GM21447 (cell line): Measurements from ENCODE around the gene OSBPL5.

Experiments
- ATAC-seq: cut with Tn5 transposase; IDR thresholded peaks from one replicate; pipeline ENCODE4 v1.9.1; 2021; ENCODE audit not compliant: unreplicated experiment

The OSBPL5 gene

GRCh38 chr11:3060436-3061025 lies 104.6 kb downstream of the OSBPL5 start:
- no peak for ATAC-seq

DNA sequence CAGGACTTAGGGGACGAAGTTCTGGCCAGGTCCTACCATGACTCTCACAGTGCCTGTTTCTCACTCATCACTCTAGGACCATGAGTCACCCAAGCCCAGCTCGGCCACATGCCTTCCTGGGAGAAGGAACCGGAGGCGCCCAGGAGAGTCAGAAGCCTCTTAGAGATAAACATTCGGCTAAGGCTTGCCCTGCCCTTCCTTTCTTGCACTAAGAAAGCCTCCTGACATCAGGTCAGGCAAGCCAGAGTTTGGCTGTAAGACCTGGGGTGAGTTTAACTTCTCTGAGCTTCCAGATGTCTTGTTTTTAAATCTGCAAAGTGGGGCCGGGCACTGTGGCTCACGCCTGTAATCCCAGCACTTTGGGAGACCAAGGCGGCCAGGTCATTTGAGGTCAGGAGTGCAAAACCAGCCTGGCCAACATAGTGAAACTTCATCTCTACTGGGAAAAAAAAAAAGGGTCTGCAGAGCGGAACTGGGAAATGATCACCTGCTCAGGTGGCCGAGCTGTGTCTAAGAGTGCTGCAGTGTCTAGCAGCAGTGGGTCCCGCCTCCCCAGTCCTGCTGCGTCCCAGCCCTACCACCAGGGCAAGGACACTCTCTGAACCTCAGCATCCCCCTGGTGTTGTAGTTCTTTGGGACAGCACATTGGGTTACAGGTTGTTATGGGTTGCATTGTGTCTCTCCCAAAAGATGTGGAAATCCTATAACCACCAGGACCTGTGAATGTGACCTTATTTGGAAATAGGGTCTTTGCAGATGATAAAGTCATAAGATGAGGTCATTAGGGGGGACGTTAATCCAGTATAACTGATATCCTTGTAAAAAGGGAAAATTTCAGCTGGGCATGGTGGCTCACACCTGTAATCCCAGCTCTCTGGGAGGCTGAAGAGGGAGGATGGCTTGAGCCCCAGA lies 106.1 kb downstream of the OSBPL5 start:
- no peak for ATAC-seq

DNA sequence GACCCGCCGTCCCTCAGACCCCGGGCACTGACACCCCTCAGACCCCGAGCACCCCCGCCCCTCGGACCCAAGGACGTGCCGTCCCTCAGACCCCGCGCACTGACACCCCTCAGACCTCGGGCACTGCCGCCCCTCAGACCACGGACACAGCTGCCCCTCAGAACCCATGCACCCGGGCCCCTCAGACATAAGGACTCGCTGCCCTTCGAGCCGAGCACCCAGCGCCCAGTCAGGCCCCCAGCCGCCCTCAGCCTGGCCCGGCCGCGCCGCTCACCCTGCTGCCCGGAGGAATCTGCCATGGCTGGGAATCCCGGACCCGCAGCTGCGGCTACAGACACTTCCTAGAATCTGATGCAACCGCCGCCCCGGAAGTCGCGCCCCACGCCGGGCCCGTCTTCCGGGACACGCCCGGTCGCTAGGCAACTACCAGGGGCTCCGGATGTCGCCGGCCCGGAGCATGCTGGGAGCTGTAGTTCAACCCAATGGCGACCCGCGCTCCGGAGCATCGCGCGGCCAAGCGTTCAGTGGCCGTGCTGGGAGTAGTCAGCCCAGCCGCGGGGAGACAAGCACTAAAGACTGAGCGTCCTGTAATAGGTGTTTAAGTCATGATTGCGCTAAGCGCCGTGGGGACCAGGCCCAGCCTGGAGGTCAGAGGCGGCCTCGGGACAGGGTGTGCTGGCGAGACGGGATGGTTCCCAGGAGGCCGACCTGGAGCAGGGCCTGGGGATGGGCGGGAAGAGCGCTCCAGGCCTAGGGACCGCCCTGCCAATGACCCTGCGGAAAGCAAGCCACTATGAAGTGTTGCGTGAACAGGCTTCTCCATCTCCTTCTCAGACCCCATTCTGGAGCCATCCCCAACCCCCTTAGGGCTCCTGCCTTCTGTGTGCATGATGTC lies 107.8 kb downstream of the OSBPL5 start, which contains the start of gene CARS1:
CARS1 (minus strand) TSS at position 355 of the 895 bp plus-strand sequence; CDS start at position 299, 56 bp downstream.
- ATAC-seq = peak; percentile 96

DNA sequence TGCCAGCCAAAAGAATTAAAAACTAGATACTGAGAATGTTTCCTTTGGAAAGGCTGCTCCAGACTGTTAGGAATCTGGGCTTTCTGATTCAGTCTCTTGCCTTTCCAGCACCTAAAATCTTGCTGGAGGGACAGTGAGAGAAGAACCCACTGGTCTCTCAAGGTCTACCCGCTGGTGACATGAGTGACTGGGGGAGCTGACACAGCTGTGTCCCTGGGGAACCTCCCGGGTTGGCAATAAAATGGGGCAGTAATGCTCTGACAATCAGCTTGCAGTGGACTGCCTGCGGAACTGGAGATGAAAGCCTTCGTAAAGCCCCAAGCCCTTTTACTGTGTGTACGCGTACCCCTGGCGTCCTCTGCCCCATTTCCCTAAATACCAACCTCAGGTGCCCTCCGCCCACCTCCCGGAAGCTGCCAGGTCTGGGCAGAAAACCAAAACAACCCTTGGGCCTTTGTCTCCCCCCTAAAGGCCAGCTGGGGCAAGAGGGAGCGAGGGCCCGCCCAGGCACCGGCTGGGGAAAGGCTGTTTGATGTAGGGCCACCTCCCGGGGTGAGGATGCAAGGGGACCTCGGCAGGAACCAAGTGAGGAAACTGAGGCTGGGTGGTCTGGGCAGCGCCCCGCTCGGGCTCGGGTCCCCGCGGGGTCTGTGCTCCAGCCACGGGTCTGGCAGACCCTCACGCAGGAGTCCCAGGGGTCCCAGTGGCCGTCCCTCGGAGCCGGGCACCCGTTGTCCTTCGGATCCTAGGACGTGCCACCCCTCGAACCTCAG lies 108.6 kb downstream of the OSBPL5 start:
- no peak for ATAC-seq

DNA sequence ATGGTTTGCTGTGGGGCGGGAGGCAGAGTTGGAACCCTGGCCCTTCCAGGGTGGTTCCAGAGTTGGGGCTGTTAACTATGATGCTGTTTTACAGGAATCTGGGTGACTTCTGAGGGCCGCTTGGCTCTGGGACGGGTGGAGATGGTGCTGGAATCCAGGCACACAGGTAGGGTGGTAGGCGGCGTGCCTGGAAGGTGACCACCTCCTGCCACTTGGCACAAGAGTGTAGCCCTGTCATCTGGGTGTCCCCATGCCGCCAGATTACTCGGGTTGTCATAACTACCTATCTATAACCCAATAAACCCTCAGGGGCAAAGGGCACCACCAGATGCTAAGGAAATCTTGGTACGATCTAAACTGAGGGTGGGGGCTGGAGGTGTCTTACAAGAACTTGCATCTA lies 109.2 kb downstream of the OSBPL5 start:
- ATAC-seq = no peak

- no peak for ATAC-seq
These were observed 112.5 kb downstream of the OSBPL5 start for GRCh38 chr11:3052567-3052966.

DNA sequence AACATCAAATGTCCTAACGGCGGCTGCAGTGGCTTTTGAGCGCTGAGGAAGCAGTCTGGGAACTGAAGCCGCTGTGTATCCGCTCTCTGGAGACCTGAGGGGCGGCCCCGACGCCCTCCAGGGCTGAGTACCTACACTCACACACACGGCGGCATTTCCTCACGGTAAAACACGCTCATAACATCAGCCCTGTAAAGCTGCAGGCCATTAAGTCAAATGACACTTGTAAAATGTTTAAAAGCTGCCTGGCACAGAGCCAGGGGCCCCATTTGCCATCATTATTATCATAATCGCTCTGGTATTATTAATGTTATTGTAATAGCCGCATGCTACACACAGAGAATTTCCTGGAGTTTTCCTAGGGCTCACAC lies 113.0 kb downstream of the OSBPL5 start:
- no peak for ATAC-seq

GRCh38 chr11:3051196-3052108 lies 113.7 kb downstream of the OSBPL5 start:
- ATAC-seq = no peak

DNA sequence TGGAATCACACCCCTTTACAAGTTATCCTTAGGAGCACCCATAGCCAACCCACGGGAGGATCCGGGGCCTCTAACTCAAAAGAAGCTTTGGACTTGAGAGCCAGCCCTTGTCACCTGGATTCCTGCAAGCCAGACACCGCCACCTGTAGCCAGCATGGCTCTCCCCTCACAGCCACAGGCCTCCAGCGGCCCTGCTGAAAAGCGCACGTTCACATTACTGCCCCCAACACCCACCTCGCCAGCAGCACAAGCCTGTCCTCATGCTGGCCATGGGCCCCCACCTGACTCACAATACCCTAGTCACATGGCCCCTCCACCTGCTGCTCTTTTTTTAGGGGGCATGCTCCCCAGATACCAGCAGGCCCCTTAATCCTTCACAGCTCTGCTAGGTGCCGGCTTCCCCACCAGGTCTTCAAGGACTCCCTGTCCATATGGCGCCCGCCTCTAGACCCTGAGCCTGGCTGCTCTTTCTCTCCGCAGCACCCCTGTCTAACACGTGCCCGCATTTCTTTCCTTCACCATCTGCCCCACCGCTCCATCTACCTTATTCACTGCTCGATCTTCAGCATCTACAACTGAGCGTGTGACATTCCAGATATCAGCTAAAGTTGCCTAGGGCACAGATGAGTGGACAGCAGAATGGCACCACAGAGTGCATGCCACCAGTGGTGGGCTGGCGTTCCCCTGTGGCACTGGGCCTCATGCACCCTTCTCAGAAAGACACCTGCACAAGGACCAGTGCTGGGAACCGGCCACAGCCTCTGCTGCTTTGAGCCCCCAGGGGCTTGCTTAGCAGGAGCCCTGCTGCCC lies 114.5 kb downstream of the OSBPL5 start:
- no peak for ATAC-seq

DNA sequence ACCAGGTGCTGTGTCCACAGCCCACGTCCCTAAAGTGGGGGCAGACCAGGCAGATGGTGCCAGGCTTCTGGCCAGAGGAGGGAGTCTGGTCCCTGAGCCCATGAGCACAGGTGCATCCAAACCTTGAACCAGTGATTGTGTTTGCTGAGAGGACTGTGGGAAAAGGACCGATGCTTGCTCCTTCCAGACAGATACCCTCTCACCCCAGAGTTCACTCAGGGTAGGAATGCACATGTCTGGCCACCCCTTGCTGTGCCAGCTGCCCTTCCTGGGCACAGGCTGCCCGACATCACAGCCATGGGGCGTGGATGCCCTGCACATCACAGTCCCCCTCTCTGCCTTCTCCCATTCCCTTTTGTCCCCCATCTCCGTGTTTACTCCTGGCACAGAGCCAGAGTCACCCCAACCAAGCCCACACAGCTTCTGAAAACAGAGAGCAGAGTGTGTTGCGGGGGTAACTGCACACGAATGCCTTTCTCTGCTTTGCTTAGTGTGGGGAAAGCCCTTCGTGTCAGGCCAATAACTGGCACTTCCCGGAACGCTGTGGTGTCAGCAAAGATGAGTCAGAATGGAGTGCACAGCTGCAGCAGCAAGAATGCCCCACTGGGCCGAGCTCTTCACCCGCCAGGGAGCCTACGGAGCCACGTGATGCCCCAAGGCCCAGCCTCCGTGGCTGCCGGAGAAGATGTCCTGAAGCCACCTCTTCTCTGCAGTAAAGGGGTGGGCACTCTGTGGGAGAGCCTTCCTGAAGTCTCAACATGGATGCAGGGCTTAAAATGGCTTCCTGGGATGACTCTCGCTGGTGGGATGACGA lies 115.5 kb downstream of the OSBPL5 start:
- peak; percentile 94 for ATAC-seq

DNA sequence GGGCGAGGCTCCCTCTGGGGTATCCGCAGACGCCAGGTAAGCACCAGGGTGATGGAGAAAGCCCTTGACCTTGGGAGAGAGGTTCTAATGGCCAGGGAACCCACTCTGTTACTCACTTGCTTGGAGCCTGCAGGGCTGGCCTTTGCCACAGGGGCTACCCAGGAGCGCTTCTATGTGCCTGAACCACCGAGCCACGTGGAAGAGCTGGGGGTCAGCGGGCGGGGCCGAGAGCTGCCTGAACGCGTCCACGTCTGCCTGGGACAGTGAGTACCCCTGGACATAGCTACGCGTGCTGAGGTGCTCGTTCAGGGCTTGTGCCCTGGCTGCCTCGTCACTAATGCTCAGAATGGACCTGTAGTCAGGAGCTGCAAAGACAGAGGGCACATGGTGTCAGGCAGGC lies 117.5 kb downstream of the OSBPL5 start:
- no peak for ATAC-seq

- no peak for ATAC-seq
These were observed 118.5 kb downstream of the OSBPL5 start for GRCh38 chr11:3046641-3047040.

- no peak for ATAC-seq
These were observed 118.9 kb downstream of the OSBPL5 start for GRCh38 chr11:3046190-3046589.

GRCh38 chr11:3044915-3045314 lies 120.2 kb downstream of the OSBPL5 start:
- no peak for ATAC-seq

- no peak for ATAC-seq
These were observed 121.1 kb downstream of the OSBPL5 start for GRCh38 chr11:3044004-3044403.

DNA sequence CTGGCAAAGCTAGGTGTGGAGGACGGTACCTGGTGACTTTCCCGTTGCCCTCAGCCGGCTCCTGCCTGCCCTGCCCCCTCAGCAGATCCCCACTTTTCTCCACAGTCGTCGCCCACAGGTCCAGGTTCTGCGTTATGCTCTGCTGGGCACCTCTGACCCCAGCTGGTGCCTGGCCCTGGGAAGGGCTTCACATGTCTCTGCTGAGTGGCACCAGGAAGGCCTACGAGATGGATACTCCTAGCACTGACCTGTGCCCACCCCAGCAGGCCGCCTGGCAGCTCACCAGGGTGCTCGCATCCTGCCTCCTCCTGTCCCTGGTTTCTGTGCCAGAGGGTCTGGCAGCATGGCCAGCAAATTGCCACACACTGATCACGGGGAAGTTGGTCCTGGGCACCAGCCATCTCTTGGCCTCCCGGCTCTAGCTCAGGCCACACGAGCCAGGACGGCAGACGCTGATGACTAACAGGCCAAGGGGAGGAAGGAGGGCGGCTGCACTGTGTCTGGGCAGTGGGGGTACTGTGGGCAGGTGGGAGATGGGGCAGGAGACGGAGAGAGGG lies 121.7 kb downstream of the OSBPL5 start:
- ATAC-seq = no peak

GRCh38 chr11:3042496-3043314 lies 122.4 kb downstream of the OSBPL5 start:
- ATAC-seq = no peak
